ENCODE measurements around the gene HYDIN. TPM values are rescaled to one million over a fixed set of nuclear protein-coding genes. Genes with fewer than 3 reads are reported as not detected.

HYDIN gene
- polyA plus RNA-seq, 2 of the 4 experiments (the other 2 are of a cell fraction): 0.23 to 0.41 TPM

- TF ChIP-seq NFE2L2 (conservative IDR thresholded peaks at IDR 0.05; ENCODE audit: low read length) (peak; percentile 54), EHF (CRISPR knock-in tag; IDR thresholded peaks at IDR 0.05) (no peak)
- no peak for ATAC-seq
- Histone ChIP-seq H3K9me3 (no peaks in the 10 kb centered on the region; the same call in 1 of the 3 replicates), H3K4me2 (no peak overlapping the region), H3K4me1 (no peaks in the 10 kb centered on the region), H3K27ac (no peak overlapping the region; a peak in 1 of 6 replicates), H3K4me3 (no peak overlapping the region)
- POLR2A ChIA-PET: no interaction called here
- no peak for DNase-seq (ENCODE audit: low read depth in 1 of 2, low spot score in 1 of 2)
- CTCF ChIA-PET: no interaction called here
- 16% methylated on average over 6 of the region's 6 CpGs for WGBS (ENCODE audit: missing lambda C conversion rate)
- no peak for FAIRE-seq
Observed at GRCh38 chr16:70805380-70805779, 425.1 kb downstream of the HYDIN start.

- Histone ChIP-seq H3K4me1 (peaks cover 3% of the 10 kb centered on the region; the same call in 2 of the 3 replicates), H3K4me3 (no peak overlapping the region), H3K27ac (no peak overlapping the region; a peak in 2 of 6 replicates), H3K4me2 (0 out of 3 replicates have a peak overlapping the region, but pooled peaks have one; percentile 14), H3K9me3 (no peaks in the 10 kb centered on the region; the same call in 1 of the 3 replicates)
- no peak for TF ChIP-seq POLR2AphosphoS2 (conservative IDR thresholded peaks at IDR 0.05; ENCODE audit: low read length)
- TF ChIP-seq JUN (IDR thresholded peaks at IDR 0.05): no peak
- peak; percentile 47 for TF ChIP-seq MAFK (IDR thresholded peaks at IDR 0.05; ENCODE audit: partially characterized antibody)
- 6% methylated on average over 2 of the region's 2 CpGs for WGBS (ENCODE audit: missing lambda C conversion rate)
- ChIA-PET POLR2A (no interaction called here), CTCF (interaction anchor here (1.1 to 1.4 kb wide), 2 partner anchors 125 to 695 kb away, joined by 3 to 4 read pairs; no protein-coding TSS in a partner anchor)
- DNase-seq (ENCODE audit: low read depth in 1 of 2, low spot score in 1 of 2): no peak
- no peak for ATAC-seq
- no peak for FAIRE-seq
Observed at GRCh38 chr16:70804734-70805169, 425.8 kb downstream of the HYDIN start.

- H3K9me3 ChIP-seq: no peaks in the 10 kb centered on the region; the same call in 1 of the 3 replicates
- no peak overlapping the region; a peak in 2 of 6 replicates for H3K27ac ChIP-seq
- H3K4me2 ChIP-seq: 0 out of 3 replicates have a peak overlapping the region, but pooled peaks have one; percentile 14
- ATAC-seq: no peak
- no peak overlapping the region for H3K4me3 ChIP-seq
- no peak for FAIRE-seq
- TF ChIP-seq HES2 (IDR thresholded peaks at IDR 0.05) (0 out of 2 replicates have a peak, but pooled peaks have one; percentile 33), JUNB (IDR thresholded peaks at IDR 0.05) (peak; percentile 28; the same call in 1 of the 2 replicates), RNF2 (IDR thresholded peaks at IDR 0.05; ENCODE audit: borderline replicate concordance, low read depth) (no peak), PHF8 (IDR thresholded peaks at IDR 0.05; ENCODE audit: borderline replicate concordance, low read depth) (no peak), FOSL2 (IDR thresholded peaks at IDR 0.05) (peak; percentile 35; the same call in 1 of the 2 replicates), FOSL2 (CRISPR knock-in tag; IDR thresholded peaks at IDR 0.05) (peak; percentile 52), CBX2 (IDR thresholded peaks at IDR 0.05; ENCODE audit: borderline replicate concordance, low read depth) (no peak), E2F6 (IDR thresholded peaks at IDR 0.05; ENCODE audit: borderline replicate concordance, low read depth) (no peak)
- WGBS (ENCODE audit: missing lambda C conversion rate): 8% methylated on average over 8 of the region's 8 CpGs
- peak in 1 of 2 experiments; percentile 37 for DNase-seq (ENCODE audit: low read depth in 1 of 2, low spot score in 1 of 2)
- POLR2A ChIA-PET: no interaction called here
- H3K4me1 ChIP-seq: peaks cover 9% of the 10 kb centered on the region; the same call in 2 of the 3 replicates
- CTCF ChIA-PET: interaction anchor here (1.1 to 1.4 kb wide), 2 partner anchors 125 to 695 kb away, joined by 3 to 4 read pairs; no protein-coding TSS in a partner anchor
Observed at GRCh38 chr16:70804153-70804733, 426.3 kb downstream of the HYDIN start.

GRCh38 chr16:70803319-70803718 lies 427.2 kb downstream of the HYDIN start:
- TF ChIP-seq EHMT2 (IDR thresholded peaks at IDR 0.05; ENCODE audit: low read depth) (no peak), FOSB (CRISPR knock-in tag; IDR thresholded peaks at IDR 0.05) (no peak), USF2 (IDR thresholded peaks at IDR 0.05) (no peak), HOXB13 (CRISPR knock-in tag; IDR thresholded peaks at IDR 0.05; ENCODE audit: low read depth) (no peak)
- FAIRE-seq (no peak), ATAC-seq (no peak), DNase-seq (ENCODE audit: low read depth in 1 of 2, low spot score in 1 of 2) (no peak)
- H3K4me3 ChIP-seq: no peak overlapping the region
- H3K4me1 ChIP-seq: peaks cover 10% of the 10 kb centered on the region; the same call in 2 of the 3 replicates
- no peak overlapping the region for H3K27ac ChIP-seq
- ChIA-PET CTCF (interaction anchor here (1.4 kb wide), 1 partner anchor 124 kb away, joined by 3 read pairs; no protein-coding TSS in a partner anchor), POLR2A (no interaction called here)
- no peak overlapping the region for H3K4me2 ChIP-seq
- no peaks in the 10 kb centered on the region; the same call in 1 of the 3 replicates for H3K9me3 ChIP-seq

Measured in A549 (cell line).